Mucosa of stomach (tissue), 1 donor: Measurements from ENCODE around the gene RSAD1.

Source experiments
- H3K27me3 ChIP-seq: one replicate; pipeline ENCODE4 v1.7.0; 2013; ENCODE audit warnings: mild to moderate bottlenecking, low read length; ENCODE audit not compliant: control insufficient read depth, insufficient read depth
- H3K36me3 ChIP-seq: one replicate; pipeline ENCODE4 v1.7.0; 2013; ENCODE audit warnings: low read length; ENCODE audit not compliant: control insufficient read depth, insufficient read depth
- H3K4me1 ChIP-seq: one replicate; pipeline ENCODE4 v1.7.0; 2013; ENCODE audit warnings: mild to moderate bottlenecking, low read length; ENCODE audit not compliant: control insufficient read depth, insufficient read depth
- H3K4me3 ChIP-seq: one replicate; pipeline ENCODE4 v1.7.0; 2013; ENCODE audit warnings: low read length
- H3K9ac ChIP-seq: one replicate; pipeline ENCODE4 v1.7.0; 2013; ENCODE audit warnings: mild to moderate bottlenecking, low read length, moderate library complexity
- H3K9me3 ChIP-seq: one replicate; pipeline ENCODE4 v1.7.0; 2013; ENCODE audit warnings: mild to moderate bottlenecking, low read length, moderate library complexity; ENCODE audit not compliant: control insufficient read depth
- donor health status: Pancreatic carcinoma.

The RSAD1 gene

GRCh38 chr17:50534222-50534978 is 55.7 kb downstream of the RSAD1 start:
- H3K9ac ChIP-seq, result peak overlapping the region; percentile 93
- H3K36me3 ChIP-seq, result peaks cover 29% of the 10 kb centered on the region
- peaks cover 66% of the 10 kb centered on the region for H3K4me1 ChIP-seq
- H3K4me3 ChIP-seq, result peak overlapping the region; percentile 79
- H3K9me3 ChIP-seq, result no peaks in the 10 kb centered on the region
- peaks cover 12% of the 10 kb centered on the region for H3K27me3 ChIP-seq

GRCh38 chr17:50534979-50535326 is 56.3 kb downstream of the RSAD1 start:
- Histone ChIP-seq H3K9me3 (no peaks in the 10 kb centered on the region), H3K4me1 (peaks cover 71% of the 10 kb centered on the region), H3K27me3 (peaks cover 12% of the 10 kb centered on the region), H3K9ac (peak overlapping the region; percentile 93), H3K4me3 (peak overlapping the region; percentile 79), H3K36me3 (peaks cover 34% of the 10 kb centered on the region)

- Histone ChIP-seq H3K9ac (peak overlapping the region; percentile 93), H3K9me3 (no peaks in the 10 kb centered on the region), H3K4me1 (peaks cover 76% of the 10 kb centered on the region), H3K4me3 (peak overlapping the region; percentile 79), H3K27me3 (peaks cover 12% of the 10 kb centered on the region), H3K36me3 (peaks cover 35% of the 10 kb centered on the region)
These were observed 56.7 kb downstream of the RSAD1 start for GRCh38 chr17:50535407-50535806.
